ENCODE data around the gene ARGLU1.

GRCh38 chr13:106503730-106504453, 64.0 kb downstream of the ARGLU1 start:
- TF ChIP-seq CTCF (IDR thresholded peaks at IDR 0.05) (no peak), POLR2AphosphoS5 (IDR thresholded peaks at IDR 0.05) (no peak), POLR2A (IDR thresholded peaks at IDR 0.05) (no peak)

Data from stomach (tissue), 4 donors.